Measurements from ENCODE around the gene ABCA5. TPM values are rescaled to one million over a fixed set of nuclear protein-coding genes. Genes with fewer than 3 reads are reported as not detected.
"Not testable (repeated sequence)": the region's sequence is repeated elsewhere in the genome, so short reads cannot be mapped to it uniquely, and the experiment has no call there.

ABCA5 gene
- total RNA-seq, 1 donor from 2014 or later: 11.4 TPM

DNA sequence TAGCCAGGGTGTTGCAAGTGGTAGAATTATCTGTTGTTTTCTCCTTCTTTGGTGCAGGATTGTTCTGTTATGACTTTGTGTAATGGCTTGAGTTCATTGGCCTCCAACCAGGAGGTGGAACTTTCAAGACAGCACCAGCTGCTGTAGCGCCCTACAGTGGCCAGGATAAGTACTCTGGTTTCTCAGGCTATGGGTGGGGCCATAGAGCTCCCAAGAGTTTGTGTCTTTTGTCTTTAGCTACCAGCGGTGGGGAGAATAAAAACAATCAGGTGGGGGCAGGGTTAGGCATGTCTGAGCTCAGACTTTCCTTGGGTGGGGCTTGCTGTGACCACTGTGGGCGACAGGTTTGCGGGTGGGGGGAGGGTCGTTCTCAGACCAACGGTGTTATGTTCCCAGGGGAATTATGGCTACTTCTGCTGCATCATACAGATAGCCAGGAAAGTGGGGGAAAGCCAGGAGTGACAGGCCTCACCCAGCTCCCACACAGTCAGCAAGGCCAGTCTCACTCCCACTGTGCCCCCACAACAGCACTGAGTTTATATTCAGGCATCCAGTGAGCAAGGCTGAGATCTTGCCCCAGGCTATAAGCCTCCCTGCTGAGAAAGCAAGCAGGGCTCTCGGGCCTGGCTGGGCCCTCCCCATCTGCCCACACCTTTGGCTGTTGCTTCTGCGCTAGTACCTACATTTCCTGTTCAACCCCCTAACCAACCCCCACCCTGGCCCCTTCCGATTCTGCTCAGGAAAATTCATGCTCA is 113.7 kb downstream of the ABCA5 start:
- intact Hi-C loops (cut with micrococcal nuclease): no loop called here
- H3K27ac Mint-ChIP-seq: no peak overlapping the region
- no peaks in the 10 kb centered on the region for H3K36me3 Mint-ChIP-seq (ENCODE audit: low read depth)
- H3K27me3 Mint-ChIP-seq (ENCODE audit: low read depth): no peaks in the 10 kb centered on the region
- DNase-seq (ENCODE audit: low spot score): no peak
- H3K4me1 Mint-ChIP-seq (ENCODE audit: low read depth): no peaks in the 10 kb centered on the region
- no peaks in the 10 kb centered on the region for H3K9me3 Mint-ChIP-seq
- no peak overlapping the region for H3K4me3 Mint-ChIP-seq (ENCODE audit: low read depth)

- Mint-ChIP-seq H3K4me3 (ENCODE audit: low read depth) (no peak overlapping the region), H3K9me3 (no peaks in the 10 kb centered on the region), H3K27ac (no peak overlapping the region), H3K36me3 (ENCODE audit: low read depth) (no peaks in the 10 kb centered on the region), H3K27me3 (ENCODE audit: low read depth) (no peaks in the 10 kb centered on the region), H3K4me1 (ENCODE audit: low read depth) (no peaks in the 10 kb centered on the region)
- no peak for DNase-seq (ENCODE audit: low spot score)
- intact Hi-C loops (cut with micrococcal nuclease): no loop called here
Measured at GRCh38 chr17:69208640-69209039, 118.3 kb downstream of the ABCA5 start.

- no peaks in the 10 kb centered on the region for H3K4me1 Mint-ChIP-seq (ENCODE audit: low read depth)
- no peak for DNase-seq (ENCODE audit: low spot score)
- intact Hi-C loops (cut with micrococcal nuclease): no loop called here
- H3K27ac Mint-ChIP-seq: no peak overlapping the region
- no peaks in the 10 kb centered on the region for H3K9me3 Mint-ChIP-seq
- H3K36me3 Mint-ChIP-seq (ENCODE audit: low read depth): no peaks in the 10 kb centered on the region
- peaks cover 2% of the 10 kb centered on the region for H3K27me3 Mint-ChIP-seq (ENCODE audit: low read depth)
- no peak overlapping the region for H3K4me3 Mint-ChIP-seq (ENCODE audit: low read depth)
Measured at GRCh38 chr17:69207151-69207550, 119.8 kb downstream of the ABCA5 start.

- H3K4me3 Mint-ChIP-seq (ENCODE audit: low read depth): no peak overlapping the region
Measured at GRCh38 chr17:69198238-69198637, 128.7 kb downstream of the ABCA5 start.

DNA sequence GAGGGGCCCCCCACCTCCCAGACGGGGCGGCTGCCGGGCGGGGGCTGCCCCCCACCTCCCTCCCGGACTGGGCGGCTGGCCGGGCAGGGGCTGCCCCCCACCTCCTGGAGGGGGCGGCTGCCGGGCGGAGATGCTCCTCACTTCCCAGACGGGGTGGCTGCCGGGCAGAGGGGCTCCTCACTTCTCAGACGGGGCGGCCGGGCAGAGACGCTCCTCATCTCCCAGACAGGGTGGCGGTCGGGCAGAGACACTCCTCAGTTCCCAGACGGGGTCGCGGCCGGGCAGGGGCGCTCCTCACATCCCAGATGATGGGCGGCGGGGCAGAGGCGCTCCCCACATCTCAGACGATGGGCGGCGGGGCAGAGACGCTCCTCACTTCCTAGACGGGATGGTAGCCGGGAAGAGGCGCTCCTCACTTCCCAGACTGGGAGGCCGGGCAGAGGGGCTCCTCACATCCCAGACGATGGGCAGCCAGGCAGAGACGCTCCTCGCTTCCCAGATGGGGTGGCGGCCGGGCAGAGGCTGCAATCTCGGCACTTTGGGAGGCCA is 130.8 kb downstream of the ABCA5 start:
- H3K9me3 Mint-ChIP-seq; H3K27ac Mint-ChIP-seq; H3K27me3 Mint-ChIP-seq (ENCODE audit: low read depth); DNase-seq (ENCODE audit: low spot score); intact Hi-C loops (cut with micrococcal nuclease); H3K4me1 Mint-ChIP-seq (ENCODE audit: low read depth); H3K36me3 Mint-ChIP-seq (ENCODE audit: low read depth); H3K4me3 Mint-ChIP-seq (ENCODE audit: low read depth): not testable (repeated sequence)

More at GRCh38 chr17:69198238-69198637, 128.7 kb downstream of the ABCA5 start:
- H3K9me3 Mint-ChIP-seq: no peaks in the 10 kb centered on the region
- no peaks in the 10 kb centered on the region for H3K27me3 Mint-ChIP-seq (ENCODE audit: low read depth)
- H3K27ac Mint-ChIP-seq: no peak overlapping the region
- intact Hi-C loops (cut with micrococcal nuclease): no loop called here
- H3K4me1 Mint-ChIP-seq (ENCODE audit: low read depth): no peaks in the 10 kb centered on the region
- DNase-seq (ENCODE audit: low spot score): no peak
- no peaks in the 10 kb centered on the region for H3K36me3 Mint-ChIP-seq (ENCODE audit: low read depth)

Other genes starting within 250 kb of the ABCA5 start
- gene ABCA6, start 185.2 kb downstream of the ABCA5 start, total RNA-seq: not detected in 2 replicates
- gene ABCA10, start 98.3 kb downstream of the ABCA5 start, total RNA-seq: 0.07 and 0.23 TPM in 2 replicates
- gene MAP2K6, start 87.6 kb upstream of the ABCA5 start, total RNA-seq: 3.1 and 3.6 TPM in 2 replicates

Data from activated T-helper 2 cell treated with anti-CD3 and anti-CD28 coated beads, Interferon-gamma antibody, Interleukin-2, Interleukin-4, amounts not matched to agents 10 μg/mL and 5 μg/mL and 100 μg/mL, durations not matched to agents 14 hours and 24 hours and 36 hours (primary cell).